ENCODE measurements around the gene AGAP1. TPM values are rescaled to one million over a fixed set of nuclear protein-coding genes. Genes with fewer than 3 reads are reported as not detected.

AGAP1 gene
- total RNA-seq, 1 donor from 2014 or later: 44.0 TPM

- peaks cover 15% of the 10 kb centered on the region for H3K4me1 Mint-ChIP-seq
- no peak for DNase-seq (ENCODE audit: low spot score in 2 of 2, unreplicated experiment in 2 of 2)
- TF ChIP-seq CTCF (IDR thresholded peaks at IDR 0.05; ENCODE audit: unreplicated experiment): no peak
- peaks cover 5% of the 10 kb centered on the region for H3K36me3 Mint-ChIP-seq
- no peaks in the 10 kb centered on the region for H3K27me3 Mint-ChIP-seq (ENCODE audit: low read depth)
- H3K4me3 Mint-ChIP-seq: no peak overlapping the region
- H3K9me3 Mint-ChIP-seq: no peaks in the 10 kb centered on the region
- H3K27ac Mint-ChIP-seq: no peak overlapping the region
Measured at GRCh38 chr2:236105955-236106607, 612.2 kb downstream of the AGAP1 start.

DNA sequence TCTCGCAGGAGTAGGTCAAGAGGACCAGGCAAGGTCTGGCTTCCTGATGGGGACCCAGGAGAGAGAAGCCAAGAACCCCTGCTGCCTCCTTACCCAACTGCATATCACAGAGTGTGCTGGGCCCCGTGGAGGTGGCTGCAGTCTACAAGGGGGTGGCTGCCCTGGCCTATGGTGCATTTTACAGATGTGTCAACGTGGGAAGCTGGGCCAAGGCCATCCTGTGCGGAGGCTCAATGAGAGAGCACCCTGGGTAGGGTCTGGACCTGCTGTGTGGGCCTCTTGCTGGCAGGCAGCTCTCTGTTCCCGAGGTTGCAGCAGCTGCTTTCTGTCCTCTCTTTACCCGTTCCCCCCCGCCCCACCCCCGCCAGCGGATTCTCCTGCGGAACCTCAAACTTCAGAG, 612.9 kb downstream of the AGAP1 start:
- H3K4me3 Mint-ChIP-seq: no peak overlapping the region
- H3K36me3 Mint-ChIP-seq: peaks cover 3% of the 10 kb centered on the region
- H3K27me3 Mint-ChIP-seq (ENCODE audit: low read depth): no peaks in the 10 kb centered on the region
- H3K4me1 Mint-ChIP-seq: peaks cover 15% of the 10 kb centered on the region
- no peak overlapping the region for H3K27ac Mint-ChIP-seq
- no peaks in the 10 kb centered on the region for H3K9me3 Mint-ChIP-seq
- TF ChIP-seq CTCF (IDR thresholded peaks at IDR 0.05; ENCODE audit: unreplicated experiment): no peak
- no peak for DNase-seq (ENCODE audit: low spot score in 2 of 2, unreplicated experiment in 2 of 2)

DNA sequence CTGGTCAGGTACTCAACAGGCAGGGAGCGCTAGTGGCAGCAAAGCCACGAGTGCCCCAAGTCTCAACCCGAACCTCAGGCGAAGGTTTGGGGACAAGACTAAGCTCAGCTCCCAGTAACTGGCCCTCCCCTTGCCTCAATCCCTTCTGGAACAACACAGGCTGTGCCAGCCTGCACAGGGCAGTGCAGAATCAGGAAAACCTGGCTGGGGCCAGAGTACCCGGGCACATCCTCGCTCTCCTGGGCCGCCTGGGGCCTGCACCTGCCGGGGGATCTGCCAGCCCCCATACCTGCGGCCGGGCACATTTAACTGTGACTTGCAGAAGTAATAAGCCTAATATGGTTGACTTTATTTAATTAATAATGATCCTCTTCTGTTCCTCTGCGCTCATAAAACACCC, 613.7 kb downstream of the AGAP1 start:
- peaks cover 15% of the 10 kb centered on the region for H3K4me1 Mint-ChIP-seq
- no peak for TF ChIP-seq CTCF (IDR thresholded peaks at IDR 0.05; ENCODE audit: unreplicated experiment)
- H3K9me3 Mint-ChIP-seq: no peaks in the 10 kb centered on the region
- H3K27me3 Mint-ChIP-seq (ENCODE audit: low read depth): no peaks in the 10 kb centered on the region
- peaks cover 3% of the 10 kb centered on the region for H3K36me3 Mint-ChIP-seq
- no peak for DNase-seq (ENCODE audit: low spot score in 2 of 2, unreplicated experiment in 2 of 2)
- peak overlapping the region; percentile 0 for H3K27ac Mint-ChIP-seq
- H3K4me3 Mint-ChIP-seq: no peak overlapping the region

DNA sequence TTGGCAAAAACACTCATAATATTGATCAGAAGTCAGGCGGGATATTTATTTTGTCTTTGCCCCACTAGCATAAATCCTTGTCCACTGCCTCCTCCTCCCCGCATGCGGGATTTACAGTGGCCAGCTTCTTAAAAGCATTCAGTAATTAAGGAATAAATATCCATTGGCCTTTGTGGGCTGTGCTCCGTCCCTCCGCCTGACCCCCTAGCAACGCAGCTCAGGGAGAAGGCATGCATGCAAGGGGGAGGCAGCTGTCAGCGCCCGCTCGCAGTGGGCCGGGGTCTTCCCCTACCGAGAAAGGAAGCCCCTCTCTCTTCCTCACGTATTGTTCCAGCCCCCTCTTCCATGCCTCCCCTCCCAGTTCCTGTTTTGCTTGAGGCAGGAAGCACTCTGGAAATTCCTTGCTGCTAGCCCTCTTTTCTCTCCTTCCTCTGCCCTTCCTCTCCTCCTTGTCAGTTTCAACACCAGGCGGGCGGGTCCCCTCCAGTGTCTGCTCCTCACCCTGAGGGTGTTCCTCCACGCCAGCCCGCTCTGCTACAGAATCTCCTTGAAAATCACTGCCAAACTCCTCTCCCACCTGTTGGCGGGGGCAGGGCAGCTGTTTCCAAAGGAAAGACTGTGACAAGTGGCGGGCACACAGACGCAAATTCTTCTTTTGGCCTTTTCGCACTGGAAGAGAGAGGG, 614.2 kb downstream of the AGAP1 start:
- Mint-ChIP-seq H3K4me3 (peak overlapping the region; percentile 30), H3K4me1 (peaks cover 15% of the 10 kb centered on the region), H3K36me3 (peaks cover 3% of the 10 kb centered on the region), H3K27ac (peak overlapping the region; percentile 0), H3K27me3 (ENCODE audit: low read depth) (no peaks in the 10 kb centered on the region), H3K9me3 (no peaks in the 10 kb centered on the region)
- TF ChIP-seq CTCF (IDR thresholded peaks at IDR 0.05; ENCODE audit: unreplicated experiment): no peak
- DNase-seq (ENCODE audit: low spot score in 2 of 2, unreplicated experiment in 2 of 2): no peak

DNA sequence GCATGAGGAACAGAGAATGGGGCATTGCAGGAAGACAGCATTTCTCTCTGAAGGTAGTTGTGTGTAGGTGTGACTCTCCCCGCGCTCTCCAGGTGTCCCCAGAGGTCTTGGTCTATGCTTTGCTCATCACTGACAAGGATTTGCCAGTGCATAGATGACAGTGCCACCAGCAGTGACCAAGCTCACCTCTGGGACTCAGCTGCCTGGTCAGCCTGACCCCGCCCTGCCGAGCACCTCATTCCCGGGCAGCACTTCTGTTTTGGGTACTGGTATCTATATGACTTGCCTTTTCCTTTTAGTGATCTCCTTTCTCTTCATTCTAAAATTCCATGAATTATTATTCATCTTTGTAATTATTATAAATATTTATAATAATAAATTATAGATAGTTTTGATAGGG, 615.2 kb downstream of the AGAP1 start:
- TF ChIP-seq CTCF (IDR thresholded peaks at IDR 0.05; ENCODE audit: unreplicated experiment): no peak
- no peaks in the 10 kb centered on the region for H3K9me3 Mint-ChIP-seq
- no peaks in the 10 kb centered on the region for H3K27me3 Mint-ChIP-seq (ENCODE audit: low read depth)
- no peak overlapping the region for H3K27ac Mint-ChIP-seq
- no peak for DNase-seq (ENCODE audit: low spot score in 2 of 2, unreplicated experiment in 2 of 2)
- peaks cover 3% of the 10 kb centered on the region for H3K36me3 Mint-ChIP-seq
- H3K4me3 Mint-ChIP-seq: no peak overlapping the region
- peaks cover 15% of the 10 kb centered on the region for H3K4me1 Mint-ChIP-seq

Measured in mesothelial cell of epicardium (in vitro differentiated cells).